NCI-H1092 (cell line): ENCODE measurements around the gene LRP1-AS.

ENCODE experiments used
- DNase-seq: peaks from one replicate; lab custom pipeline; 2025; lab: John Stamatoyannopoulos, UW

The LRP1-AS gene

DNA sequence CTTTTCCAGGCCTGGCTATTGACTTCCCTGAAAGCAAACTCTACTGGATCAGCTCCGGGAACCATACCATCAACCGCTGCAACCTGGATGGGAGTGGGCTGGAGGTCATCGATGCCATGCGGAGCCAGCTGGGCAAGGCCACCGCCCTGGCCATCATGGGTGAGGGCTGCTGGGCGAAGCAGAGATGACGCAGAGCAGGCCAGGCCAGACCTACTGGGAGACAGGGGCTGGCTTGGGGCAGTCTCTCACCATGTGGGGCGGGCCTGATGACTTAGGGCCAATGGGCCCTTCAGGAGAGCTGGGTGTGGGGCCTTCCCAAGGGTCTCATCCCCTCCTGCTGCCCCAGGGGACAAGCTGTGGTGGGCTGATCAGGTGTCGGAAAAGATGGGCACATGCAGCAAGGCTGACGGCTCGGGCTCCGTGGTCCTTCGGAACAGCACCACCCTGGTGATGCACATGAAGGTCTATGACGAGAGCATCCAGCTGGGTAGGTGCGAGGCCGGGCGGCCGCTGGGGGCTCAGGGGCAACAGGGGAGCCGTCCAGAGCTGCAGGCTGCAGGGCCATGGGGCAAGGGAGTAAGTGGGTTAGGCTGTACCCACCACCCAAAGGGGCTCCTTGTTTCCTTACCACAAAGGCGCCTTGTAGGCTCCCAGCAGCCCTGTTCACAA is 33.0 kb upstream of the LRP1-AS start:
- DNase-seq: no peak

DNA sequence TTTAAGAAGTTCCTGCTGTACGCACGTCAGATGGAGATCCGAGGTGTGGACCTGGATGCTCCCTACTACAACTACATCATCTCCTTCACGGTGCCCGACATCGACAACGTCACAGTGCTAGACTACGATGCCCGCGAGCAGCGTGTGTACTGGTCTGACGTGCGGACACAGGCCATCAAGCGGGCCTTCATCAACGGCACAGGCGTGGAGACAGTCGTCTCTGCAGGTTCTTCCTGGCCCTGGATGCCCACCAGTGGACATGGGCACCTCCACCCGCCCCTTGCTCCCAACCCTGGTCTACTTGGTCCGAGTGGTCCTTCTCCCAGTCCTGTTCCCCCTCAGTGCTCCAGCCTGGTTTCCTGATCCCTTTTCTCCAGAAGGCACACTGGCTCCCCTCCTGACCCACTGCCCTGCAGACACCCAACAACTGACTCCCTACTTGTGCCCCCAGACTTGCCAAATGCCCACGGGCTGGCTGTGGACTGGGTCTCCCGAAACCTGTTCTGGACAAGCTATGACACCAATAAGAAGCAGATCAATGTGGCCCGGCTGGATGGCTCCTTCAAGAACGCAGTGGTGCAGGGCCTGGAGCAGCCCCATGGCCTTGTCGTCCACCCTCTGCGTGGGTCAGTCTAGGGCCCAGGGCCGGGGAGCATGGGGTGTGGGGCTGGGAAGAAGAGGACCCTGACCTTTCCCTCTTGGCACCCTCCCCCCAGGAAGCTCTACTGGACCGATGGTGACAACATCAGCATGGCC is 32.1 kb upstream of the LRP1-AS start:
- no peak for DNase-seq

GRCh38 chr12:57178213-57178612 is 30.8 kb upstream of the LRP1-AS start:
- DNase-seq: no peak

GRCh38 chr12:57177354-57177753 is 29.9 kb upstream of the LRP1-AS start:
- no peak for DNase-seq

GRCh38 chr12:57176846-57177245 is 29.4 kb upstream of the LRP1-AS start:
- no peak for DNase-seq

GRCh38 chr12:57176139-57176477 is 28.7 kb upstream of the LRP1-AS start:
- DNase-seq: no peak

GRCh38 chr12:57175428-57176138 is 28.2 kb upstream of the LRP1-AS start:
- peak; percentile 67 for DNase-seq

GRCh38 chr12:57173683-57174082 is 26.3 kb upstream of the LRP1-AS start:
- DNase-seq: no peak

DNA sequence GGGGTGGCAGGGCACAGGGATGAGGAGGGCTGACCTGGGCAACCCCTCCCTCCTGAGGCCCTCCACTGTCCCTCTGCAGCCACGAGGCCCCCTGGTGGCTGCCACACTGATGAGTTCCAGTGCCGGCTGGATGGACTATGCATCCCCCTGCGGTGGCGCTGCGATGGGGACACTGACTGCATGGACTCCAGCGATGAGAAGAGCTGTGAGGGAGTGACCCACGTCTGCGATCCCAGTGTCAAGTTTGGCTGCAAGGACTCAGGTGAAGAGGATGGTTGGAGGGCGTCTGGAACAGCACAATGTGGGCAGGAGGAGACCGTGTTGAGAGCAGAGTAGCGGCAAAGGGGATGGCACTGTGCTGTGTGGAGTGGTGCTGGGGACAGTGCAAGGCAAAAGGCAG is 25.7 kb upstream of the LRP1-AS start:
- DNase-seq: no peak

- no peak for DNase-seq
Measured at GRCh38 chr12:57171668-57172067, 24.2 kb upstream of the LRP1-AS start.

DNA sequence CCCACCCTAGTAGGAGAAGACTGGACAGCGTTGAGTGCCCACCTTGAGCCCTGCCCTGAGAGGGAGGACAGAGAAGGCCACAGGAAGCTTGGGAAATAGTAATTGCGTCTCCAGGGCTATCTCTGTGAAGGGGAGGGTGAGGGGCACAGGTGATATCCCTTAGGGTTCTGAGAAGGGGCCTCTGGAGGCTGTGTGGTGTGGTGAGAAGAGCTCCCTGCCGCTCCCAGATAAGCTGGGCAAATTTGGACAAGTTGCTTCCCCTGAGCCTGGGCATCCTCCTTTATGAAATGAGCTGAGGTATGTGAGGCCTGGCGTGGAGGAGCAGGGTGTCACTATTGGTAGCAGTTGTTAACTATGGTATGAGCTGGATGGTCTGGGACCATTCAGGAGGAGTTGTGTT is 23.5 kb upstream of the LRP1-AS start:
- DNase-seq: no peak

DNA sequence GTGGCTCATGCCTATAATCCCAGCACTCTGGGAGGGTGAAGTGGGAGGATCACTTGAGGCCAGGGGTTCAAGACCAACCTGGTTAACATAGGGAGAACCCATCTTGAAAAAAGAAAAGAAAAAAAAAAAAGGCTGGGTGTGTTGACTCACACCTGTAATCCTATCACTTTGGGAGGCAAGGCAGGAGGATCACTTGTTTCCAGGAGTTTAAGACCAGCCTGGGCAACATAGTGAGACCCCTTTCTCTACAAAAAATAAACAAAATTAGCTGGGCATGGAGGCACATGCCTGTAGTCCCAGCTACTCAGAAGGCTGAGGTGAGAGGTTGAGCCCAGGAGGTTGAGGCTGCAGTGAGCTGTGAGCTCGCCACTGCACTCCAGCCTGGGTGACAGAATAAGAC is 23.0 kb upstream of the LRP1-AS start:
- DNase-seq: no peak

GRCh38 chr12:57169969-57170368 is 22.6 kb upstream of the LRP1-AS start:
- no peak for DNase-seq

DNA sequence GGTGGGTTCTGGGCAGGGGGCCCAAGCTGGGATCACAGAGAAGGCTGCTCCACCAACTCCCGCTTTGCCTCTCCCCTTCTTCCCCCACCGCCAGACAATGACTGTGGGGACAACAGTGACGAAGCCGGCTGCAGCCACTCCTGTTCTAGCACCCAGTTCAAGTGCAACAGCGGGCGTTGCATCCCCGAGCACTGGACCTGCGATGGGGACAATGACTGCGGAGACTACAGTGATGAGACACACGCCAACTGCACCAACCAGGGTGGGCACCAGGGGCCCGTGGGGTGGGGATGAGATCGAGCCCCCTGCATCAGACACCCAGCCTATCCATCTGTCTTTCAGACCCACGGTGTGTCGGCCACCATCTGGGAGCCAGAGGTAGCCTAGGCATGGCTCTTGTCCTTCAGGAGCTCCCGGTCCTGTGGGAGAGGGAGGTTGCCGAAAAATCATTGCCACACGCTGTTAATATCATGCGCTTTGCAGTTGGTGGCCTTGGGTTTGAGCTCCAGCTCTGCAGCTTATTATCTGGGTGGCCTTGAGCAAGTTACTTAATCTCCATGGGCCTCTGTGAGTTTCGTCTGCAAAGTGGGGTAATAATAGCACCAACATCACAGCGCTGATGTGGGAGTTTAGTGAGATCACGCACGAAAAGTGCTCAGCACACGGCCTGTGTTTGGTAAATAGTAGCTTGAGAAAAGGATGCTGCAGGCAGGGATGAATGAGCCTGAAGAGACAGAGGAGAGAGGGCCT is 21.8 kb upstream of the LRP1-AS start:
- DNase-seq: no peak

GRCh38 chr12:57168058-57168457 is 20.6 kb upstream of the LRP1-AS start:
- DNase-seq: no peak

- DNase-seq: no peak
Measured at GRCh38 chr12:57166971-57167371, 19.6 kb upstream of the LRP1-AS start.

GRCh38 chr12:57165741-57166140 is 18.3 kb upstream of the LRP1-AS start:
- no peak for DNase-seq

- no peak for DNase-seq
Measured at GRCh38 chr12:57164966-57165625, 17.7 kb upstream of the LRP1-AS start.

DNA sequence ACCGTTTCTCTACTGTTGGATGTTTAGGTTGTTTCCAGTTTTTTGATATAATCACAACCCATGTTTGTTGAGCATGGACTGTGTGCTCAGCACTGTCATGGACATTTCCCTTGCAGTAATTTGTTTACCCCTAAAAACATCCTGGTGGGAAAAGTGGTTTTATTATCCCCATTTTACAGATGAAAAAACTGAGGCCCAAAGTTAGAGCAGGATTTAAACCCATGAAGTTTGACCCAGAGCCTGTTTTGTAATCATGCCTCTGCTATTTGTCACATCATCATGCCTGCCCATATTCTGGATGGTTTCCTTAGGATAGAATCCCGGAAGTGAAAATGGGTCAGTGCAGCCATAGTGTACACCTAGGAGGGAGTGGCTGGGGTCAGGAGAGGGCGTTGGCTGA is 17.0 kb upstream of the LRP1-AS start:
- DNase-seq: no peak

GRCh38 chr12:57162553-57163125 is 15.2 kb upstream of the LRP1-AS start:
- no peak for DNase-seq

GRCh38 chr12:57161491-57161890 is 14.1 kb upstream of the LRP1-AS start:
- DNase-seq: no peak

GRCh38 chr12:57160741-57161140 is 13.3 kb upstream of the LRP1-AS start:
- DNase-seq: no peak
